Activated CD4-positive, alpha-beta memory T cell treated with anti-CD3 and anti-CD28 coated beads, Interleukin-2, amount 10 ng/mL, durations not matched to agents 7 days and 5 days (primary cell): Measurements from ENCODE around the gene ITGA3. TPM values are rescaled to one million over a fixed set of nuclear protein-coding genes. Genes with fewer than 3 reads are reported as not detected.

Source experiments
- CTCF ChIA-PET: fragments of 350-600 bp; sonication (Branson Sonifier 250); formaldehyde crosslinking; loops from one replicate; lab custom pipeline; 2021; ENCODE audit warnings: antibody characterized with exemption, inconsistent platforms; lab: Charles Lee
- POLR2A ChIA-PET: fragments of 350-600 bp; sonication (Branson Sonifier 250); formaldehyde crosslinking; loops from one replicate; lab custom pipeline; 2021; ENCODE audit warnings: antibody characterized with exemption; lab: Charles Lee
- DNase-seq: peaks from one replicate; pipeline ENCODE4 v3.0.0-alpha.2; 2020
- H3K27ac Mint-ChIP-seq: one replicate; pipeline ENCODE4 v1.8.0; 2021; ENCODE audit warnings: mild to moderate bottlenecking, mixed read lengths
- H3K27me3 Mint-ChIP-seq: one replicate; pipeline ENCODE4 v1.8.0; 2021; ENCODE audit warnings: mixed read lengths
- H3K36me3 Mint-ChIP-seq: one replicate; pipeline ENCODE4 v1.8.0; 2021; ENCODE audit warnings: low read depth, mixed read lengths
- H3K4me1 Mint-ChIP-seq: one replicate; pipeline ENCODE4 v1.8.0; 2021; ENCODE audit warnings: mixed read lengths
- H3K4me3 Mint-ChIP-seq: one replicate; pipeline ENCODE4 v1.8.0; 2021; ENCODE audit warnings: mild to moderate bottlenecking, mixed read lengths
- H3K9me3 Mint-ChIP-seq: one replicate; pipeline ENCODE4 v1.8.0; 2021; ENCODE audit warnings: mixed read lengths
- total RNA-seq, 2 experiments: library from RNA; stranded (reverse); gene quantifications; one replicate each; pipeline ENCODE4 v1.2.3, GENCODE V29; 2021

Gene ITGA3
- total RNA-seq, 2 experiments from 2014 or later = 12.5 to 13.4 TPM

DNA sequence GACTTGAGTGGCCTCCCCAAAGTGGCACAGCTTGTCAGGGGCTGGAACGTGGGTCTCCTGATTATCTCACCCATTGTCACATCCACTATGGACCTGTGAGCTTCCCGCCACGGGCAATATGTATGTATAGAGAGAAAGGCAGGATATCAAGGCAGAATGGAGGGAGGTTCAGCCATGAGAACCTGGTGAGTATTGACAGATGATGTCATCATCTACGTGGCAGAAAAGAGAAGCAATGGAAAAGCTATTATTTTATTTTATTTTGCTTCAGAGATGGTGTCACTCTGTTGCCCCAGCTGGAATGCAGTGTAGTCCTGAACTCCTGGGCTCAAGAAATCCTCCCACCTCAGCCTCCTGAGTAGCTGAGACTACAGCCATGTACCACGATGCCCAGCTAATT is 25.8 kb downstream of the ITGA3 start:
- CTCF ChIA-PET = interaction anchor here (1.0 to 2.0 kb wide), 3 partner anchors 13 to 55 kb away, joined by 3 to 7 read pairs (median 5); no protein-coding TSS in a partner anchor
- H3K9me3 Mint-ChIP-seq = no peaks in the 10 kb centered on the region
- H3K36me3 Mint-ChIP-seq = no peaks in the 10 kb centered on the region
- no peaks in the 10 kb centered on the region for H3K27me3 Mint-ChIP-seq
- POLR2A ChIA-PET = no interaction called here
- no peaks in the 10 kb centered on the region for H3K4me1 Mint-ChIP-seq
- no peak overlapping the region for H3K27ac Mint-ChIP-seq
- no peak overlapping the region for H3K4me3 Mint-ChIP-seq
- DNase-seq = no peak

DNA sequence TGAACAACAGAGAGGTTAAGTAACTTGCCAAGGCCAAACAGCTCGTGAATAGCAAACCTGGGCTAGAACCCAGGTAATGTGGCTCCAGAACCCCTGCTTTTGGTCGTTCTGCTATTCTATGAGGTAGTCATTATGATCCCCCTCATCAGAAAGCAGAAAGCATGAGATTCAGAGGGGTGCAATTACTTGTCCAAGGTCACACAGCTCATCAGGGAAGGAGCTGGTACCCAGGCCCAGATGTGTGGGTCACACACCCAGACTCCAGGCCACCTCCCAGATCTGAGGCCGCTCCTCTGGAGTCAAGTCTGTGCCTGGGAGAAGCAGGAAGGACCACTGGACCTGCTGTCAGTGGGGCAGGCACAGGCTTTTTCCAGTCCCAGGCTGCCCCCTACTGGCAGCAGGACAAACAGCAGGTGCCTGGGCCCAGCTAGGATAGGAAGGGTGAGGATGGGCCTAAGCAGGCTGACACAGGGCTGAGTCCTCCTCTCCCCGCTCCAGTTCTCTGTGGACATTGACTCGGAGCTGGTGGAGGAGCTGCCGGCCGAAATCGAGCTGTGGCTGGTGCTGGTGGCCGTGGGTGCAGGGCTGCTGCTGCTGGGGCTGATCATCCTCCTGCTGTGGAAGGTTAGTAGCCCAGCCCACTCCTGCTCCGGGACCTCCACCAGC is 31.5 kb downstream of the ITGA3 start:
- Mint-ChIP-seq H3K4me3 (no peak overlapping the region), H3K27me3 (no peaks in the 10 kb centered on the region), H3K4me1 (no peaks in the 10 kb centered on the region), H3K36me3 (no peaks in the 10 kb centered on the region), H3K9me3 (no peaks in the 10 kb centered on the region), H3K27ac (no peak overlapping the region)
- ChIA-PET POLR2A (interaction anchor here (0.9 kb wide), 1 partner anchor 9 kb away, joined by 3 read pairs; no protein-coding TSS in a partner anchor), CTCF (interaction anchor here (0.6 to 3.1 kb wide), 28 partner anchors 9 to 416 kb away, joined by 3 to 73 read pairs (median 3); partner anchors contain the start of gene ITGA3)
- peak; percentile 83 for DNase-seq

DNA sequence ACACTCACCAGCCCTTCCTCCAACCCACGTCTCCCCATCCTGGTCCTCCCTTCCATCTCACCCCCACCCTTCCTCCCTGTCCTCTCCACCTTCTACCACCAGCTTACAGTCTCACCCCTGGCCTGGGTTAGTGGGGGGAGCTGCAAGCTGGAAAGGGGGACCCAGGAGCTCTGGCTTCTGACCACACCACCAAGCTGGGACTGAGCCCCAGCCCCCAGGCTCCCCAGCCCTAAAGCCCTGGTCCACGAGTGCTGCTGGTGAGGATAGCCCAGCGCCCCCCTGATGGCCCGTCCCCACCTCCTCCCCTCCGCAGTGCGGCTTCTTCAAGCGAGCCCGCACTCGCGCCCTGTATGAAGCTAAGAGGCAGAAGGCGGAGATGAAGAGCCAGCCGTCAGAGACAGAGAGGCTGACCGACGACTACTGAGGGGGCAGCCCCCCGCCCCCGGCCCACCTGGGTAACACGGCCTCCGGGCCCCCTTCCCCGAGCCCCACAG is 32.0 kb downstream of the ITGA3 start:
- POLR2A ChIA-PET = no interaction called here
- DNase-seq = no peak
- Mint-ChIP-seq H3K36me3 (no peaks in the 10 kb centered on the region), H3K9me3 (no peaks in the 10 kb centered on the region), H3K4me1 (no peaks in the 10 kb centered on the region), H3K27me3 (no peaks in the 10 kb centered on the region), H3K4me3 (no peak overlapping the region), H3K27ac (no peak overlapping the region)
- CTCF ChIA-PET = interaction anchor here (0.6 to 3.1 kb wide), 27 partner anchors 8 to 417 kb away, joined by 3 to 73 read pairs (median 3); partner anchors contain the start of gene ITGA3

DNA sequence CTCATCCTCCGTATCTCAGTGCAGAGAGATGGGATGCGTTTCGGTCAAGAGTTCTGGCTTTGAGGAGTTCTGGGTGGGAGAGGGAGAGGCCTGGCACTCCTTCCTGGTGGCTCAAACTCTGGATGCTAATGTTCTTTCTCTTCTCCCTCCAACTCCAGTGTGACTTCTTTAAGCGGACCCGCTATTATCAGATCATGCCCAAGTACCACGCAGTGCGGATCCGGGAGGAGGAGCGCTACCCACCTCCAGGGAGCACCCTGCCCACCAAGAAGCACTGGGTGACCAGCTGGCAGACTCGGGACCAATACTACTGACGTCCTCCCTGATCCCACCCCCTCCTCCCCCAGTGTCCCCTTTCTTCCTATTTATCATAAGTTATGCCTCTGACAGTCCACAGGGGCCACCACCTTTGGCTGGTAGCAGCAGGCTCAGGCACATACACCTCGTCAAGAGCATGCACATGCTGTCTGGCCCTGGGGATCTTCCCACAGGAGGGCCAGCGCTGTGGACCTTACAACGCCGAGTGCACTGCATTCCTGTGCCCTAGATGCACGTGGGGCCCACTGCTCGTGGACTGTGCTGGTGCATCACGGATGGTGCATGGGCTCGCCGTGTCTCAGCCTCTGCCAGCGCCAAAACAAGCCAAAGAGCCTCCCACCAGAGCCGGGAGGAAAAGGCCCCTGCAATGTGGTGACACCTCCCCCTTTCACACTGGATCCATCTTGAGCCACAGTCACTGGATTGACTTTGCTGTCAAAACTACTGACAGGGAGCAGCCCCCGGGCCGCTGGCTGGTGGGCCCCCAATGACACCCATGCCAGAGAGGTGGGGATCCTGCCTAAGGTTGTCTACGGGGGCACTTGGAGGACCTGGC is 33.3 kb downstream of the ITGA3 start:
- H3K9me3 Mint-ChIP-seq = no peaks in the 10 kb centered on the region

DNA sequence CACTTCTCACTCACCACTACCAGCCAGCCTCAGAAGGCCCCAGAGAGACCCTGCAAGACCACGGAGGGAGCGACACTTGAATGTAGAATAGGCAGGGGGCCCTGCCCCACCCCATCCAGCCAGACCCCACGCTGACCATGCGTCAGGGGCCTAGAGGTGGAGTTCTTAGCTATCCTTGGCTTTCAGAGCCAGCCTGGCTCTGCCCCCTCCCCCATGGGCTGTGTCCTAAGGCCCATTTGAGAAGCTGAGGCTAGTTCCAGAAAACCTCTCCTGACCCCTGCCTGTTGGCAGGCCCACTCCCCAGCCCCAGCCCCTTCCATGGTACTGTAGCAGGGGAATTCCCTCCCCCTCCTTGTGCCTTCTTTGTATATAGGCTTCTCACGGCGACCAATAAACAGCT is 34.2 kb downstream of the ITGA3 start:
- POLR2A ChIA-PET = no interaction called here
- Mint-ChIP-seq H3K27ac (no peak overlapping the region), H3K4me3 (no peak overlapping the region), H3K27me3 (no peaks in the 10 kb centered on the region), H3K9me3 (no peaks in the 10 kb centered on the region), H3K4me1 (peaks cover 4% of the 10 kb centered on the region), H3K36me3 (no peaks in the 10 kb centered on the region)
- no peak for DNase-seq
- CTCF ChIA-PET = no interaction called here

More for the DNA sequence above, 33.3 kb downstream of the ITGA3 start:
- H3K36me3 Mint-ChIP-seq = no peaks in the 10 kb centered on the region
- POLR2A ChIA-PET = no interaction called here
- CTCF ChIA-PET = interaction anchor here (2.1 to 3.1 kb wide), 2 partner anchors 61 to 68 kb away, joined by 10 to 73 read pairs; no protein-coding TSS in a partner anchor
- H3K4me1 Mint-ChIP-seq = peaks cover 2% of the 10 kb centered on the region
- H3K27ac Mint-ChIP-seq = no peak overlapping the region
- no peaks in the 10 kb centered on the region for H3K27me3 Mint-ChIP-seq
- DNase-seq = no peak
- no peak overlapping the region for H3K4me3 Mint-ChIP-seq

DNA sequence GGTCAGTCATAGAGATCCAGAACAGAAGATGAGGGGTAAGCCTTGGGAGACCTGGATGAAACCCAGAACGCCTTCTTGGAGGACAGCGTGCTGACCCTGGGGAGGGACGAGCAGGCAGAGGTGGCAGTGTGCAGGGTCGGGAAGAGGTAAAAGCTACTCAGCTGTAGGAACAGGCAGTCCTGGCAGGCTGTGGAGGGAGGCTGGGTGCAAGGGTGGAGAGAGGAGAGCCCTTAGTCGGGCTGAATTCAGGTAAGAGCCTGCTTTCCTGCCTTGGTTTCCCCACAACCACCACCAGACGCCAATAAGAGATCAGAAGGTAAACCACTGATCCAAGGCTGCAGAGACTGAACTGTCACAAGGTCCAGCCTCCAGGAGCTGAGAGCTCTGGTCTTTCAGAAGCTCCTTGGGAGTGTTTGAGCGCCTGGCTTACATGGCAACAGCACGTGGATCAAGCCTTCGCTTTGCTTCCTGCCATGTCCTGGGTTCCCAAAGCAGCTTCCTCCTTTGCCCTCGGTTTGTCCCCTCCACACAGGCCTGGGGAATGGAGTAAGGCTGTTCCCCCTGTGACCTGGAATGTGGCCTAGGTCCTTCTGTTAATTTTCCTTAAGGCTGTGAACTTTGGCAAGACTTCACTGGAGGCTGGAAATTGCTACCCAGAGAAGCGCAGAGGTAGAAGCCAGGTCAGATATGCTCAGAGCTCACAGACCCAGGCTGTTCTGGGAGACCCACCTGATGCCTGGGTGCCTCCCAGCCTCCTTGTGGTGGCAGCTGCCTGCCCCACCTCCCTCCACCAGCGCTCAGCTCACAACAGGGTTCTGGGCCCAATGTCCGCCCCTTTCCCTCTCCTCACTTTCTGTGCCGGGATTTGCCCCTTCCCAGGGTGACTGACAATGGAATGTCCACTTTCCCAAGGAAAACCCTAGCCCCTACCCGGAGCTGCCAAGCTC is 35.3 kb downstream of the ITGA3 start:
- Mint-ChIP-seq H3K27ac (no peak overlapping the region), H3K4me1 (peaks cover 13% of the 10 kb centered on the region), H3K4me3 (no peak overlapping the region), H3K9me3 (no peaks in the 10 kb centered on the region), H3K27me3 (no peaks in the 10 kb centered on the region), H3K36me3 (no peaks in the 10 kb centered on the region)
- POLR2A ChIA-PET = no interaction called here
- CTCF ChIA-PET = interaction anchor here (1.1 to 4.3 kb wide), 2 partner anchors 64 to 198 kb away, joined by 3 to 32 read pairs; no protein-coding TSS in a partner anchor
- DNase-seq = no peak

DNA sequence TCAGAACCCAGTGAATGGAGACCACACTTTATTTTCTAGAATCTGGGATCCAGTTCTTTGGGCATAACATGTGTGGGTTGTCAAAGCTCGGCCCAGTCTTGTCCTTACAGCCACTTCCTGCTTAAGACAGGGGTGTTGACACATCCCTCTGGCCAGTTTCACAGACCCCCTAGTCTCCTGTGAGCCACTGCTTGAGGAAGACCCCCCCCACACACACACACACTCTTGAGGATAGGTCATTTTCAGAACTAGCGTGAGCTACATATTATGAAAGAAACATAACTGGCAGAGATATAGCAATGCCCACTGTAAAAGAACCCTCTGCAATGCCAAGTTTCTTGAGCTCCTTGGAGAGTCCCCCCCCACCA is 36.0 kb downstream of the ITGA3 start:
- CTCF ChIA-PET = interaction anchor here (0.7 to 4.3 kb wide), 7 partner anchors 24 to 269 kb away, joined by 3 to 48 read pairs (median 5); no protein-coding TSS in a partner anchor
- no peaks in the 10 kb centered on the region for H3K9me3 Mint-ChIP-seq
- POLR2A ChIA-PET = no interaction called here
- H3K36me3 Mint-ChIP-seq = no peaks in the 10 kb centered on the region
- DNase-seq = no peak
- no peak overlapping the region for H3K4me3 Mint-ChIP-seq
- no peak overlapping the region for H3K27ac Mint-ChIP-seq
- no peaks in the 10 kb centered on the region for H3K27me3 Mint-ChIP-seq
- H3K4me1 Mint-ChIP-seq = peaks cover 17% of the 10 kb centered on the region

DNA sequence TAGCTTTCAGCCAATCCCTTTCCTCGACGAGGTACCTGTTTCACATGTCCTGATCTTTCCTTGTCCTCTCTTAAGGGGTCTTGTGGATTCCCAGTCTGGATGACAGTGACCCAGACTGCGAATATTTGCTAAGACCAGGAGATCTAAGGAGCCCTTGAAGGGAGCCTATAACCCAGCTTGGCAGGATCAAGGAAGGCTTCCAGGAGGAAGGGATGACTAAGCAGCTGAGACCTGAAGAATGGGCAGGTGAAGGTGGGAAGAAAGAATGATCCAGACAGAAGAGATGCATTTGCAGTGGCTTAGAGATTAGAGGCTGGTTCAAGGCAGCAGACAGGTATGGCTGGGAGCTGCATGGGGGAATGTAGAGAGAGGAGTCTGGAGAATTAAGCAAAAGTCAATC is 37.3 kb downstream of the ITGA3 start:
- ChIA-PET CTCF (interaction anchor here (0.6 to 4.3 kb wide), 17 partner anchors 9 to 751 kb away, joined by 3 to 48 read pairs (median 14); partner anchors contain the start of genes ITGA3 and TMEM92), POLR2A (interaction anchor here (2.4 kb wide), 1 partner anchor 36 kb away, joined by 8 read pairs; the partner anchor contains the start of gene ITGA3)
- Mint-ChIP-seq H3K27ac (no peak overlapping the region), H3K36me3 (no peaks in the 10 kb centered on the region), H3K9me3 (no peaks in the 10 kb centered on the region), H3K4me1 (peaks cover 18% of the 10 kb centered on the region), H3K27me3 (no peaks in the 10 kb centered on the region), H3K4me3 (no peak overlapping the region)
- DNase-seq = no peak

DNA sequence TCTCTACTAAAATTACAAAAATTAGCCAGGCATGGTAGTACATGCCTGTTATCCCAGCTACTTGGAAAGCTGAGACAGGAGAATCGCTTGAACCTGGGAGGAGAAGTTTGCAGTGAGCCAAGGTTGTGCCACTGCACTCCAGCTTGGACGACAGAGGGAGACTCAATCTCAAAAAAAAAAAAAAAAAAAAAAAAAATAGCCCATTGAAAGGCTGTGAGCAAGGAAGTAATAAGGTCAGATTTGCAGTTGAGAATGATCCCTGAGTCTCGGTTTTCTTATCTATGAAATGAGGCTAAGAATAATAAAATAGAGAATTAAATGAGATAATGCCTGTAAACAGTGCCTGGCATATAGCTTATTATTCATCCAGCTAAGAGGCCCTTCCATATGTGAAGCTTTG is 37.9 kb downstream of the ITGA3 start:
- Mint-ChIP-seq H3K9me3 (no peaks in the 10 kb centered on the region), H3K27me3 (no peaks in the 10 kb centered on the region), H3K27ac (peak overlapping the region; percentile 76), H3K36me3 (peaks cover 3% of the 10 kb centered on the region), H3K4me1 (peaks cover 18% of the 10 kb centered on the region), H3K4me3 (no peak overlapping the region)
- ChIA-PET POLR2A (interaction anchor here (1.0 to 2.4 kb wide), 5 partner anchors 14 to 92 kb away, joined by 3 to 8 read pairs (median 3); partner anchors contain the start of gene ITGA3), CTCF (interaction anchor here (0.6 to 4.3 kb wide), 65 partner anchors 9 to 1446 kb away, joined by 3 to 48 read pairs (median 4); partner anchors contain the start of genes COL1A1, ITGA3, PPP1R9B and SAMD14)
- DNase-seq = no peak

DNA sequence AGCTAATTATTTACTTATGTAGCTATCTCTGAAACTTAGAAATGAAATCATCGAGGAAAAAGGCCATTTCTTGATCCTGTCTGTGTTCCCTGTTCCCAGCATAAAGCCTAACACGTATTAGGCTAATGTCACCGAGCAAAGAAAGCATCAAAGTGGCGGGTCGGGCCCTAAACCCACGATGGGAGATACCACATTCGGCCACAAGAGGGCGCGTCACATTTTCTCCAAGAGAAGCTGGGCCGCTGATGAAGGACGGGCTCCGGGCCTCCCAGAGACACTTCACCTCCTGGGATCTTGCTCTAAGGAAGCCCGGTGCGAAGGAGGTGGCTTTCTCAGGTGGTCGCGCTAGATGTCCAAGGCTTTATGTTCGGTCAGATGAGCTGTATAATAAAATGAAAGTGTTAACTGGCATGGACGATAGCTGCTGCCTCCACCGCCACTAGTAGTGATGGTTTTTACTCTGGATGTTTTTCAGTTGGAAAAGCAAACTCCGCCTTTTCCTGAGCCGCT is 38.4 kb downstream of the ITGA3 start:
- CTCF ChIA-PET = interaction anchor here (0.6 to 4.3 kb wide), 70 partner anchors 9 to 1446 kb away, joined by 3 to 48 read pairs (median 4); partner anchors contain the start of genes COL1A1, ITGA3, PPP1R9B and SAMD14
- Mint-ChIP-seq H3K4me1 (peaks cover 18% of the 10 kb centered on the region), H3K27me3 (no peaks in the 10 kb centered on the region), H3K9me3 (no peaks in the 10 kb centered on the region), H3K27ac (peak overlapping the region; percentile 76), H3K36me3 (peaks cover 3% of the 10 kb centered on the region), H3K4me3 (peak overlapping the region; percentile 79)
- POLR2A ChIA-PET = interaction anchor here (1.0 to 2.4 kb wide), 6 partner anchors 13 to 93 kb away, joined by 3 to 8 read pairs (median 4); partner anchors contain the start of gene ITGA3
- DNase-seq = peak; percentile 90
